T-helper 1 cell (primary cell): ENCODE measurements around the gene E2F1.

Source experiments
- DNase-seq, 5 donors: peaks; one replicate each; pipeline ENCODE4 v3.0.0-alpha.2; 2012 to 2020
- total RNA-seq, 4 donors: gene quantifications; one replicate each; lab custom pipeline; 2026; lab: John Stamatoyannopoulos, UW

Gene E2F1, protein sequence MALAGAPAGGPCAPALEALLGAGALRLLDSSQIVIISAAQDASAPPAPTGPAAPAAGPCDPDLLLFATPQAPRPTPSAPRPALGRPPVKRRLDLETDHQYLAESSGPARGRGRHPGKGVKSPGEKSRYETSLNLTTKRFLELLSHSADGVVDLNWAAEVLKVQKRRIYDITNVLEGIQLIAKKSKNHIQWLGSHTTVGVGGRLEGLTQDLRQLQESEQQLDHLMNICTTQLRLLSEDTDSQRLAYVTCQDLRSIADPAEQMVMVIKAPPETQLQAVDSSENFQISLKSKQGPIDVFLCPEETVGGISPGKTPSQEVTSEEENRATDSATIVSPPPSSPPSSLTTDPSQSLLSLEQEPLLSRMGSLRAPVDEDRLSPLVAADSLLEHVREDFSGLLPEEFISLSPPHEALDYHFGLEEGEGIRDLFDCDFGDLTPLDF
- total RNA-seq, result 3.0 to 5.9 (median 4.2) reads per million in 4 donors

DNA sequence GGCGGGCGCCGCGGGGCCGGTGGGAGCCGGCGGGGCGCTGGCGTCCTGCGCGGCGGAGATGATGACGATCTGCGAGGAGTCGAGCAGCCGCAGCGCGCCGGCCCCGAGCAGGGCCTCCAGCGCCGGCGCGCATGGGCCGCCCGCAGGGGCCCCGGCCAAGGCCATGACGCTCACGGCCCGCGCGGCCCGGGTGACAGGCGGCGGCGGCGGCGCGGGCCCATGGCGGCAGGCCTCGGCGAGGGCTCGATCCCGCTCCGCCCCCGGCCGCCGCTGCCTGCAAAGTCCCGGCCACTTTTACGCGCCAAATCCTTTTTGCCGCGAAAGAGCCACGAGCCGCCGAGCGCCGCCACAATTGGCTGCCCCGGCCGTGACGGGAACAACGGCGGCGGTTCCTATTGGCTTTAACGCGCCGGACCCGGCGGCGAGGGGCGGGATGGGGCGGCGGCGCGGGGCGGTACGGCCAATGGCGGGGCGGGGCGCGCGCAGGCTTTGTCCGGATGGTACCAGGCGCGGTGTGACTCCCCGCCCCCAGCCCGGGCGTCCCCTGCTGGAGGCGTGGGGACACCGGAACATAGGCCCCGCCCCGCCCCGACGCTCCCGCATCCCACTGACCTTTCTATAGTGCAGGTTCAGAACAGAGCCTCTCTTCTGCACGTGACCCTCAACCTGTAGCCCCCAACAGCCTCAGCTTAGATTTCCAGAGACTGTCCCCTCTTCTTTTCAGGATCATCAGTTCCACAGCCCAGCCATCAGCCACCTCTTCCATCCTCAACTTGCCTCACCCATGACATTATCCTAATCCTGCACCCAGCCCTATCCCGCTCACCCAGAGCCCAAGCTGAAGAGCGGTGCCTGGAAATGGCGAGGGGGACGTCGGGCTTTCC lies at the start of gene E2F1:
TSS of gene E2F1 (minus strand) at position 286 of the 884 bp plus-strand sequence. CDS start at position 165, 121 bp downstream.
- DNase-seq, result peak; percentile 89 to 95 (median 92)

DNA sequence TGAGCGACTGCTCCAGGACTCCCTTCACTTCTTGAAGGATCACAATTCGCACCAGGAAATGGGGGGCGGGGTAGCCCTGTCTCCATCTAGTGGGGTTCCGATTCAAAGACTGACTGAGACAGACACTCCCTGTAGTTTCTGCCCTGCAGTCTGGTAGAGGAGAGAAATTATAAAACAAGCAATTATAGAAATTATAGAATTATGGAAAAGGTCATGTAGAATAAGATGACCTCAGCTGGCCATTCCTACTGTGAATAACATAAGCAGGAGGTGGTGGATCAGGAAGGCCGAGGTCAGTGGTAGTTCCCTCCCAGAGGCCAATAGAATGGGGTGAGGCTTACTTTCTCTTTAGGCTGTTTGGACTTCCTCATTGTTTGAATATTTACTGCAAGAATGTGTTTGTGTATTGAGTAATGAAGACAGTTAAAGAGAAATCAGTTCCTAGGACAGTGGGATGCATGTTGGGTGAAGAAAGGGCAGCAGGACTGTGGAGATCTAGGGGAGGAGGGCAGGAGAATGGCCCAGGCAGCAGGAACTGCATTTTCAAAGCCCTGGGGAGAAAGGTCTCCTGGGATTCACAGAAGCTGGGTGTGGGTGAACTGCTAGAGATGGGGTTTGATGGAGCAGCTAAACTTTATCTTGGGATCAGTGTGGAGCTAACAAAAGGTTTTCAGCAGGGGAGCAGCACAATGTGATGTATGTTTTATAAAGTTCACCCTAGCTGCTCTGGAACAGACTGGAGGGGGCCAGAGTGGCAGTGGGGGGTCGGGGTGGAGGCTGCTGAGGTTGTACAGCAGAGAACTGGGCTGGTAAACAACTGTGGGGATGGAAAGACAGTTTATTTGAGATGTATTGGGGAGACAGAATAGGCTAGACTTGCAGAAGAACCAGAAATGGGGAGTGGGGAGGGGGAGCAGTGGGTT lies 47.7 kb upstream of the E2F1 start:
- DNase-seq, result no peak

DNA sequence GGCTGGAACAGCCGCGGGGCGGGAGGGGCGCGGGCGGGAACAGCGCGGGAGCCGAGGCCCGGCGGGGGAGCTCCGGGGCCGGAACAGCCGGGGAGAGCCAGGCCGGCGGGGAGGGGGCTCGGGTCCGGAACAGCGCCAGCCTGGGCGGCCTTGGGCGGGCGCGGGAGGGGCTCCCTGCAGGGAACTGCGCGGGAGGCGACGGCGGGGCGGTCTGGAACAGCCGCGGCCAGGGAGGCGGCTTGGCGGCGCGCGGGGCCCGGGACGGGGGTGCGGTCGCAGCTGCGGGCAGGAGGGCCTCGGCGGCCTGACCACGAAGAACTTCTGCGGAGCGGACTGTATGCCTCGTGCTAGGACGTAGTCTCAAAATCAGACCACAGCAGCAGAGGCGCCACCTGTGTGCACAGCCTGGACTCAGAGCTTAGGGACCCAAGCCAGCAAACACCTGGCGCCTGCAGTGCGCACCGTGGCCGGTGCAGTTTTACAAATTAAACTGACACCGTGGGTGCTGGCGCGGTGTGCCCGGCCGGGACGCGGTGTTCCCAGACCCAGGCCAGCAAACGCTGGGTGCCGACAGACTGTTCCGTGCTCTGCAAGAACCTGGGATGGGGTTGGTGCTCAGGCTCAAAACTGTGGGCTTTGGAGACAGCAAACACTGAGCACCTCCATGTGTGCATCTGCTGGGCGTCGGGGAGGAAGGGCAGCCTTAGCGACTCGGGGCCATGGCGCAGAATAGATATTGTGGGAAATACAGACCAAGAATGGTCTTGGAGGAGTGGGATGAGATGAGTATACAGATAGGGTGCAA lies 46.2 kb upstream of the E2F1 start:
- DNase-seq, result peak; percentile 76 to 85 (median 82)

DNA sequence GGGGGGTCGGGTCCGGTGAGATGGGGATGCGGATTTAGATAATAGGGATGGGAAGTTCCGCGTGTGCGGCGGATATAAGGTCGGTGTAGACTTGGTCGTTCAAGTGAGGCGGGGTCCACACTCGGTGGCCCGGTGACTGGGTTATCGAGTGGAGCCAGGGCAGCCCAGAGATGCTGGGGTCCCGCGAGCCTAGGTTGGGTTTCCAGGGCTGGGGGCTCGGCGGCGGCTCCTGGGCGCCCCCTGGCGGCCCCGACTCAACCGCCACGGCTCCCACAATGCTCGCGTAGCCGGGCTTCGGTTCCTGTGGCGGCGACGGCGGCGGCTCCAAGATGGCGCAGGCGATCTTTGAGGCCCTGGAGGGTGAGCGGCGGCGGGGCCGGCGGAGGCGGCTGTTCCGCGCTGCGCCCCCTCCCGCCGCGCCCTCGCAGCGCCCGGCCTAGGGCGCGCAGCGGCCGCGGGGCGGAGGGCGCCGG lies 45.5 kb upstream of the E2F1 start, which contains the start of gene ZNF341:
TSS of gene ZNF341 (plus strand) at position 304 of the 473 bp plus-strand sequence. CDS start at position 330, 26 bp downstream.
- peak; percentile 77 to 91 (median 85) for DNase-seq

DNA sequence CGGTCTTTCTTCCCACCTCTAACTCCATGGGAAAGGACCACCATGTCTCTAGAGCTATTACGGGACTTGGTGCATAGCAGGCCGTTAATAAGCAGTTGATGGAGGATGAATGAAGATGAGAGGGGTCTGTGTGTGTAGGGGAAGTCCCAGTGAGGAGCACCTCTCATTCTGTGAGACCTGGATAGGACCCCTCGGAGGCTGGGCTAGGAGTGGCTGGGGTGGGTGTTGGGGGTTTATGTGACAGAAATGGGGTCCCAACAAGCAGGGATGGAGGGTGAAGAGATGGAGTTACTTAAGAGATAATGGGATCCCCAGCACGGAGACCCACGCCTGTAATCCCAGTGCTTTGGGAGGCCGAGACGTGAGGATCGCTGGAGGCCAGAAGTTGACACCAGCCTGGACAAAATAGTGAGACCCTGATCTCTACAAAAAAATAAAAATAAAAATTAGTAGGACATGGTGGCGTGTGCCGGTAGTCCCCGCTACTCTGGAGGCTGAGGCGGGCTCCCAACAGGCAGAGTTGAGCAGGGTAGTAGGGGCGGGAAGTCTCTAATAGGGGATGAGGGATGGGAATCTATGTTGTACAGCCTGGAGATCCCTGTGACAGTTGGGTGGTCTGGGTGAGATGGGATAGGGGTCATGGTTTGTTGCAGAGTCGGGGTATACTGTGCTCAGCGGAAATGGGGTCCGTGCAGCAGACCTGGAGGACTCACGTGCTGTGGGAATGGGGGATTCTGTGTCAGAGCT lies 44.9 kb upstream of the E2F1 start:
- no peak for DNase-seq

DNA sequence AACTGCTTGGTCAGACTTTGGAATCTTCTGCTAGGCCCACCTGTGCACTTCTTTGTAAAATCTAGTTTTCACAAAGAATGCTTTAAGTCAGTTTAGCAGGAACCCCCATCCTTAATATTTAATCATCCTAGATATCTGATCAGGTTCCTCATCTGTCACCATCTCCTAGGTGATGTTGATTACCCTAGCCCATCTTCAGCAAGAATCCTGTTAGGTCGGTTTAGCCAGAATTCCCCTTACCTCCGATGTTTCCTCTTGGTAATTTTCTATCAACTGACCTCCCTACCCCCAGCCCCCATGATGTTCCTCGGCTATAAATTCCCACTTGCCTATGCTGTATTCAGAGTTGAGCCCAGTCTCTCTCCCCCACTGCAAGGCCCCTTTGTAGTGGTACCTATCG lies 42.9 kb upstream of the E2F1 start:
- no peak for DNase-seq

DNA sequence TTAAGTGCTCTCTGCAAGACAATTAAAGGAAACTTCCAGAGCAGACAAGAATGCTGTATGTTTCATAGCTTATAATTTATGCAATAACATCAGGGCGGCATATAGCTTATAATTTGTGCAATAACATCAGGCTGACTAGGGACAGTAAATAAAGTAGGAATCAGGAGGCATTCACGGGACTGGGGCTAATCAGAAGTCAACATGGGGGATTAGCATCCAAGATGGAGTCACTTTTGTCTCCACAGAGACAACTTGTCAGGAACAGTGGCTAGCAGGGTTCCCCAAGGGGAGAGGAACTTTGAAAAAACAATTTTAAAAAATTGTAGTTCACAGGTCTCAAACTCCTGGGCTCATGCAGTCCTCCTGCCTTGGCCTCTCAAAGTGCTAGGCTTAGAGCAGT lies 42.3 kb upstream of the E2F1 start:
- DNase-seq, result no peak

DNA sequence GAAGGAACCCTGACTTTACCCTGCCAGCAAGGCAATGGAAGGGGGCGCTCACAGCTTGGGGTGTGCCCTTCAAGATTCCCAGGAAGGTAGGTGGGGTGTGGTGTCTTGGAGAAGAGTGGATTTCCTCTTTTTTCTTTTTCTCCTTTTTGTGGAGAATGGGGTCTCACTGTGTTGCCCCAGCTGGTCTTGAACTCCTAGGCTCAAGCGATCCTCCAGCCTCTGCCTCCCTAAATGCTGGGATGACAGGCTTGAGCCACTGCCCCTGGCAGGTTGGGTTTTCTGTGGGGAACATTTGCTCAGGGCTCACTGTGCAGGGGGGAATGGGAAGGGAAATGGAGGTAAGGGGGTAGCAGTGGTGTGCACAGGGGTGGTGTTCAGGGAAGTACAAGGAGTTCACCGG lies 41.6 kb upstream of the E2F1 start:
- DNase-seq, result no peak

DNA sequence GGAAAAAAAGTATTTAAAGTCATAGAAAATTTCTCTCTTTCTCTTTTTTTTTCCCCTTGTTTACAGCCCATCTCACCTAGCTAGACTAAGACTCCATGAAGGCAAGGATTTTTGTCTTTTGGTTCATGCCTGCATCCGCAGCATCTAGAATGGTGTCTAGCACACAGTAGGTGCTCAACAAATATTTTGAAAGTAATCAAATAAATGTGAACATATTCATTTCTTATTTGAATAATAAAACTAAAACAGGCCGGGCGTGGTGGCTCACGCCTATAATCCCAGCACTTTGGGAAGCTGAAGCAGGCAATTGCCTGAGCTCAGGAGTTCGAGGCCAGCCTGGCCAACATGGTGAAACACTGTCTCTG lies 40.9 kb upstream of the E2F1 start:
- no peak for DNase-seq

DNA sequence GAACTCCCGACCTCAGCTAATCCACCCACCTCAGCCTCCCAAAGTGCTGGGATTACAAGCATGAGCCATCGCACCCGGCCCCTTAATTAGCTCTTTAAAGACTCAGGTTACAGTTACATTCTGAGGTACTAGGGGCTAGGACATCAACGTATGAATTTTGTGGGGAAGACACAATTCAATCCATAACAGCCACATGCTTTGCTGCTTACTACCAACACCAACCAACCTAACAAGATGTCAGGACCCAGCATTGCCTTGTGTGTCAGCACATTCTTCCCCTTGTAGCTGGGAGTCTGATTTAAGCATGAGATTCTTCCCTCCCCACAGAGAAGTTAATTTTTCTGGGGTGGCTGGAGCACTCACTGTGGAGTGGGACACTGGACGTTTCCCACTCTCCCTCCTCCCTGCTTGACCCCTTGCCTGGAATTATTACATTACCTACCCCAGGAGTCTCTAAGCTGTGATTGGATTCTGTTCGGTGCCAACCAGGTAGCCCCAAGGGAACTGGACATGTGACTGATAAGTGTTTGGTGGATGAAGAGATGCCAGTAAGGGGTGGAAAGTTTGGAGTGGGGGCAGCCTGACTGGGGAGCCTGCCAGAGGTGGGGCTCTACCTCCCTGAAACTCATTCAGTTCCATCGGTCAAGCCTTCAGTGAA lies 39.6 kb upstream of the E2F1 start:
- no peak for DNase-seq

DNA sequence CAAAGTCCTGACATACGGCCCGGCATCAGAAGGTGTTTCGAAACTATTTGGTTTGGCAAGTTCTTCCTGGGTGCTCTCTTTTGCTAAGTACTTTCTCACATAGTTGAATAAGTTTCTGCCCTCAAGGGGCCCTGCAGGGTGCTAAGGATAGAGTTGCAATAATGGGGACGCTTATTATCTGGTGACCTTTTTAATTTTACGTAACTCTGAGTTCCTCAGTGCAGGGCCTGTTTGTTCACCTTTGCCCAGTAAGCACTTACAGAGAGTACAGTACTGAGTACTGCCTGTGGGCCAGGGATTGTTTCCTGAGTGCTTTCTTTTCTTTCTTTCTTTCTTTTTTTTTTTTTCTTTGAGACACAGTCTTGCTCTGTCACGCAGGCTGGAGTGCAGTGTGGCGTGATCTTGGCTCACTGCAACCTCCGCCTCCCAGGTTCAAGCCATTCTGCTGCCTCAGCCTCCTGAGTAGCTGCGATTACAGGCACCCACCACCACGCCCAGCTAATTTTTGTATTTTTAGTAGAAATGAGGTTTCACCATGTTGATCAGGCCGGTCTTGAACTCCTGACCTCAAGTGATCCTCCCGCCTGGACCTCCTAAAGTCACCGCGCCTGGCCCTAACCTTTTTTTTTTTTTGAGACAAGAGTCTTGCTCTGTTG lies 38.4 kb upstream of the E2F1 start:
- DNase-seq, result no peak

DNA sequence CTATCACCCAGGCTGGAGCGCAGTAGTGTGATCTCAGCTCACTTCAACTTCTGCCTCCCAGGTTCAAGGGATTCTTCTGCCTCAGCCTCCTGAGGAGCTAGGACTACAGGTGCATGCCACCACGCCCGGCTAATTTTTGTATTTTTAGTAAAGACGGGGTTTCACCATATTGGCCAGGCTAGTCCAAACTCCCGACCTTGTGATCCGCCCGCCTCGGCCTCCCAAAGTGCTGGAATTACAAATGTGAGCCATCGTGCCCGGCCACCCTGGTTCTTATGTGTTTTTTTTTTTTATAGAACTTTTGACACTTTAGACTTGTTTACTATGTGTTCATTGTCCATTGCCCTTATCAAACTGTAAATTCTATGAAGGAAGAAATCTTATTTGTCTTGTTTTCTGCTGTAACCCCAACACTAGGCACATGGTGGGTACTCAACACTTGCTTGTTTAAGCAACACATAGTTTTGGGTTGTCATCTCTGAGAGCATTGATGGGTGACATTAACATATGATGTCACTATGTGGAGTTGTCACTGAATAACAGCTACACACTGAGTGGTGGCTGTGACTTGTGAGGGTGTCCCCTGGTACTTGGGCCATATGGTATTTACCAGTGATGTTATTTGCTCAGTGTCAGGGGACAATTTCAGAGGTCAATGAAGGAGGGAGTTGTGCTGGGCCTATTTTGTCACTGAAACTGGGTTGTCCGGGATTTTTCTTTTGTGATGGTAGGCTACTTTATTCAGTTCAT lies 35.4 kb upstream of the E2F1 start:
- no peak for DNase-seq

DNA sequence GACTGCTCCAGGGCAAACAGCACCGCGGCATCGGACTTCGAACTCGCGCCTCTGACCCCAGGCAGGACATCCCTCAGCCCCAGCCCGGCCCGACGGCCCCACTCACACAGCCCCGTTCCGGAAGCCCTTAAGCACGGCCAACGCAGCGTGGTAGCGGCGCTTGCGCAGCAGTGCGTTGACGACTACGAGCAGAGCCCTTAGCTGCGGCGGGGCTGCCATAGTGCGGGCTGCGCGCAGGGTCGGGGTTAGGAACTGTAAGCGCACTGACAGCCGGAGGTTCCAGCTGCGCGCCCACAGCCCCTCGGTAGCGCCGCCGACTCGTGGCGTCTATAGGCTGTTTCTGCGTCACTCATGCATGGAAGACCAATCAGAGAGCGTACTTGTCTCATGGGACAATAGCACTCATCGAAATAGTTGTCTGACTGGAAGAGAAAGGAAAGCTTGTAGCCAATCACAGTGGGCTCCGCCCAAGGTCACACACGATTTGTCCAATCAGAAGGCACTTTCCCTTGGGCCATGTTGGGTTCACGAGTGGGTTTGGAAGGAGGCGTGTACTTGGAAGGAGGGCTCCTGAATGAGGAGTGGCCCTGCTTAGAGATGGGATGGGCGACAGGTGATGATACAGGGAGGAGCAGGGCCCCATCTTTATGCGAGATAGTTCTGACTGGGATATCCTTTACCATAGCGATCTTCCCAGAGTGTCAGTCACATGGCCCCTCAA lies 34.0 kb upstream of the E2F1 start, which contains the start of gene PXMP4:
TSS of gene PXMP4 (minus strand) at position 322 of the 721 bp plus-strand sequence. CDS start at position 219, 103 bp downstream.
- DNase-seq, result peak; percentile 67 to 96 (median 79)

DNA sequence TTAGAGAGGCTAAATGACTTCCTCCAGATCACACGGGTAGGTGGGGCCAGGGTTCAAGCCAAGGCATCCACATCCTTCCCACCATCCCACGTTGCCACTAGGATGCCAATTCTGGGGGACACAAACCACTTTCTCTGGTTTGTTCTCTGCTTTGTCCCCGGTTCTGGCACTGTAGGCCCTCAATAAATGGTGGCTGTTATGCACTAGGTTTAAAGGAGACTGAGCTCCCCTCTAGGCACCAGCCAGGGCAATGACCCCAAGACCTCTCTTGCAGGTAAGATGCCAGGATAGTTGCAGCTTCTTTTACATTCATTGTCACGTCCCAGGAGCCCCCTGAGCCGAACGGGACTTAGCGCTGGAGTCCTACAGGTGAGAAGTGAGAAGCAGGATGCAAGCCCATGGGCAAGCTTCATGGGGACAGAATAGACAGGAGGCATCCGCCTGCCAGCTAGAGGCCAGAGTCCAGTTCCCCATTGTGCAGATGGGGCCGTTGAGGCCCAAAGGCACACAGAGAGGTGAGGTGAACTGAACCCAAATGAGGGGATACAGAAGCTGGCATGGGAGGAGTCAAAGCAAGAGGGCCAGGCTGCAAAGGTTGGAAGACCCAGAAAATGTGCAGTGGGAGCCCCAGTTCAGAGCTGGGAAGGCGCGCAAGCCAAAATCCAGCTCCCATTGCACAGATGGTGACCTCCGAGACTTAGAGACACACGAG lies 33.2 kb upstream of the E2F1 start:
- no peak for DNase-seq

DNA sequence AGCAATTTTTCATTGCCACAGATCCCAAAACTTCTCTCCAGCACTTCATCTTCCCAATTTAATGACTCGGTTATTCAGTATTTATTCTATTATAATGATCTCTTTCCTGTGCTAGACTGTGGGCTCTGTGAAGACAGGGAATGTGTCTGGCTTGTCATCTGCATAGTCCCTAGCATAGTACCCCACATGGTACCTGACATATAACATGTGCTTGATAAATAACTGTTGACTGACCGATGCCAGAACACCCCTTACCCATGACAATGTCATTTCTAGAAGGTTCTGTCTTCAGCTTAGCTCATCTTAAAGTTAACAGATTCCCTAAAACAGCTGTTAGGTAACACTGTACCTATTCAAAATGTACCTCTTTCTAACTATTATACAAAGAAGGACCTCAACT lies 30.3 kb upstream of the E2F1 start:
- no peak for DNase-seq

DNA sequence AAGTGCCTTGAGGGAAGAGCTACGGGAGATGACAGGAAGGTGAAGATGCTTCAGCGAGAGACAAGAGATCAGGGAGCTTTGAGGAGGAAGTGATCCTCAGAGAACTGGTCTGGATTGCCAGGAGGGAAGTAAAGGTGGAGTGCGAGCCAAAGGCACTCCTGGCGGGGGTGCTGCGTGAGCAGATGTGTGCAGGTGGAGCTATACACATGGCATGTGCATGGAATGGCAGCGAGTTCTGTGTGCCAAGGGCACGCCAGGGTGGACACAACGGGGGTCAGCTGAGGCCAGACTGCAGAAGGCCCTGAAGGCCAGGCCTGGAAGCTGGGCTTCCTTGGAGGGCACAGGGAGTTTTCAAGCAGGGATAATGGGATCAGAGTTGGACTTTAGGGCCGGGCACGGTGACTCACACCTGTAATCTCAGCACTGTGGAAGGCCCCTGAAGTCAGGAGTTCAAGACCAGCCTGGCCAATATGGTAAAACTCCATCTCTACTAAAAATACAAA lies 27.7 kb upstream of the E2F1 start:
- no peak for DNase-seq

DNA sequence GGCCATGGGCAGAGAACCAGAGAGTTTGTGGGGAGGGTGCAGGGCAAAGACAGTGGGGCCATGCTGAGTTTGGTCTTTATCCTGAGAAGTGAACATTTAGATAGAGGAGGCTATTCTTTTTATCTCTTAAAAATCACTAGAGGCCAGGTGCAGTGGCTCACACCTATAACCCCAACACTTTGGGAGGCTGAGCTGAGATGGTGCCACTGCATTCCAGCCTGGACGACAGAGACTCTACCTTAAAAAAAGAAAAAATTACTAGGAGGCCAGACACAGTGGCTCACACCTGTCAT lies 25.2 kb upstream of the E2F1 start:
- DNase-seq, result no peak
